Upper lobe of left lung (tissue), 4 donors: Measurements from ENCODE around the gene DNTTIP2.

Experiments used
- CTCF ChIP-seq, 6 experiments: fragments of 450-650 bp in 4 of 6; fragments of 200-600 bp in 2 of 6; sonication (generic) in 2 of 6; IDR thresholded peaks; one replicate each; pipeline ENCODE4 v1.5.1; 2016 to 2019; ENCODE audit warnings: antibody characterized with exemption in 6 of 6
- POLR2A ChIP-seq, 4 donors: fragments of 450-650 bp; IDR thresholded peaks; one replicate each; pipeline ENCODE4 v1.5.1; 2016 to 2017; ENCODE audit warnings: antibody characterized with exemption in 4 of 4, mild to moderate bottlenecking in 2 of 4

DNA sequence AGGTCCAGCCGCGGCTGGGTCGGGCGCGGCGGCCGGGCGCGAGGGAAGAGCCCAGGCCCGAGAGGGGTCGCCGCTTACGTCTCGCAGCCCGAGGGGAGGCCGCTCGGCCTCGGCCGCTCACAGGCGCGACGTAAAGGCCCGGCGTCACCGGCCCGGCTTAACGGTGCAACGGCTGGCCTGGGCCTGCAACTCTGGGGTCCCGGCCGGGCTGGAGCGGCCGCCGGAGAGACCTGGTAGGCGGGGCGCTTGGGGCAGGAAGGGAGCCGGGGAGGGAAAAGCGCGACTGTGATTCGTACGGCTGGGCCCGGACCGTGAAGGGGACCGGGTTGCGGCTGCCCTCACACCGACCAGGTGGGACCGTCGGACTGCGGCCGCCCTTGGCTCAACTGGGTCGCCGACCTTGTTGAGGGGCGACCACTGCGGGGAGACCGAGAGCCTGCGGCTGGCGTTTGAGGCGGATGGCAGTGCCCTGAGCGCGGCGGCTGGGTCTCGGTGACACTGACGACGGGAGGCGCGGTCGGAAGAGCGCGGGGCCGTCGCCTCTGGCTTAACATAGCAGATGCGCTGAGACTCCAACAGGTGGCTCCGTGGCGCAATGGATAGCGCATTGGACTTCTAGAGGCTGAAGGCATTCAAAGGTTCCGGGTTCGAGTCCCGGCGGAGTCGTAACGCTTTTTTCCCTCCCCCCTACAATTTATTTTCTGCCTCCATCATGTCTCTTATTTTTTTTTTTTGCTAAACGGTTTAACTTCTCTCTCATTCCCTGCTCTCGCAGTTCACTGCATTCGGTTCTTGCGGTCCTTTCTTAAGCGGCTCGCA, 31.8 kb downstream of the DNTTIP2 start:
- TF ChIP-seq CTCF (IDR thresholded peaks at IDR 0.05) (peak in 2 of 6 experiments; percentile 19 to 25), POLR2A (IDR thresholded peaks at IDR 0.05) (peak in 3 of 4 donors; percentile 48 to 69 (median 63))
